RWPE1 (cell line): ENCODE measurements around the gene MAEA.

ENCODE experiments used
- CTCF ChIA-PET: fragments of 350-600 bp; sonication (Branson Sonifier 250); formaldehyde crosslinking; extraction: SDS; loops from one replicate; lab custom pipeline; 2021; lab: Yijun Ruan, JAX
- POLR2A ChIA-PET: fragments of 400-600 bp; formaldehyde crosslinking; extraction: SDS; loops from one replicate; lab custom pipeline; 2020; ENCODE audit warnings: antibody characterized with exemption; ENCODE audit not compliant: low non-redundant PET; lab: Yijun Ruan, JAX
- DNase-seq: peaks from one replicate; pipeline ENCODE4 v3.0.0; 2012; ENCODE audit warnings: low spot score
- H3K27ac ChIP-seq: fragments of 450-650 bp; 2 replicates; pipeline ENCODE4 v1.5.1; 2017
- CTCF ChIP-seq: fragments of 450-650 bp; conservative IDR thresholded peaks from 2 replicates; pipeline ENCODE4 v1.5.1; 2017; ENCODE audit warnings: low read depth, mild to moderate bottlenecking

MAEA gene

DNA sequence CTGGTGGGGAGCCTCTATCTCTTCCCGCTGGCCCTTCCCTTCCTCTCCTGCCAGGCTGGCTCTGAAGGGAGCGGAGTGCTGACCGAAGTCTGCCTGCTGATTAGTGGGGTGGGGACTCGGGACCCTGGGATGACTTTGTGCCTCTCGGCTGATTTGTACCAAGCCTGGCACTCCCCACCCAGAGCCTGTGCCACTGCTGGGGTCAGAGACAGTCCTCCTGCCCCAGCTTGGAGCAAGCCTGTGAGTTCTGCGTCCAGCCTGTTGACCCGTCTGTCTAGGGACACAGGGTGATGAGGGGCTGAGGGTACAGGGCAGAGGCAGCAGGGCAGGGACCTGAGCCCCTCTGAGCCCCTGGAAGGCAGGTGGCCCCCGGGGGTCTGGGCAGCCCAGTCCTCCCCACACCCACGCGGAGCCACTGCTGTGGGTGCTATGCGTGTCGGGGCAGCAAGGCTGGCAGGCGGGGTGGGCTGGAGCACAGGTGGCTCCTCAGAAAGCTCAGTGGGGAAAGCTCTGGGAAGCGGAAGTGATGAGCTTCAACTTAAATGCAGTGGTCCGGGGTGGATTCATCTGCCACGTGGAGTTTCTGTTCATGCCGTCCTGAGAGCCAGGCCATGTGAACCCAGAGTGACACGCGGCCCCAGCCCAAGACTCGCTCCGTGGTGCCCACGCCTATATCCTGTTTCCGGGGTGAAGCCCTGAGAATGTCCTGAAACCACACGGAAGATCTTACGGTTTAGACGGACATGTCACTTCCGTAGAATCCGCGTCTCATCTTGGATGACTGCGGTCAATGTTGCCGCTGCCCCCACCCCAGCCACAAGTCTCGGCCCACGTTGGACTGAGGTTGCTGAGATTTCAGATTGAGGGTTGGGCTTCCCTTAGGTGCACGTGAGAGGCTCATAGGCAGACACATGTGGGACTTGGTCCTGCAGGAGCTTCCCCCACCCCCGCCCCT is 36.3 kb downstream of the MAEA start:
- ChIA-PET POLR2A (no interaction called here), CTCF (no interaction called here)
- peak overlapping the region; percentile 80 for H3K27ac ChIP-seq
- DNase-seq: no peak
- no peak for TF ChIP-seq CTCF

- ChIA-PET POLR2A (no interaction called here), CTCF (no interaction called here)
- no peak for DNase-seq
- TF ChIP-seq CTCF: no peak
- 0 out of 2 replicates have a peak overlapping the region, but pooled peaks have one; percentile 80 for H3K27ac ChIP-seq
Observed at GRCh38 chr4:1326751-1327525, 37.2 kb downstream of the MAEA start.

DNA sequence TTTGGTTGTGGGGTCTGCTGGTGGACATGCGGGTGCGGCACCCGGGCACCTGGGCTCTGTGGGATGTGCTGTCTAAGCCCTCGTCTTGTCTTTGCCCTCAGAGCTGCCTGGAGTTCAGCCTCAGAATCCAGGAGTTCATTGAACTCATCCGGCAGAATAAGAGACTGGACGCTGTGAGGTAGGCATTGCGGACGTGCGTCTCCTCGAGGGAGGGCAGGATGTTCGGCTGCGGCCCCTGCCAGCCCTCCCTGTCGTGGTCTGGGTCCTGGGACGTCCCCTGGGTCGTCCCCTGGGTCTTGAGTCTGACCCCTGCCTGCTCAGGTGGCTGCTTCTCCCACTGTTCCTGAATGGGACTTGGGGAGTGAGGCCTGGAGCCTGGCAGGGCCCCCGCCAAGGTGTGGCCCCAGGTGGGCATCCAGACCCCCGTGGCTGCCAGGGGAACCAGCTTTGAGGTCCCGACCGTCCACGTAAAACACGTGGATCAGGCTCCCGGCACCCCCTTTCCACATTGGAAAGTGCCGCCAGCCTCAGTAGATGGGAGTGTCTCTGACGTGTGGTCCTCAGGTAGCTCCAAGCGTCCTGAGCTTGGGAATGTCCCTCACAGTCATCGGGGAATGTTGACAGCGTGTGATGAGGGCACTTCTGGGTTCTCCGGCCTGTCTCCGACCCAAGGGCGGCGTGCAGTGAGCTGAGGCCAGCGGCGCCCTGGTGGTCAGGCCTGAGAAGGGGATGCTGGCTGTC is 38.0 kb downstream of the MAEA start:
- POLR2A ChIA-PET: no interaction called here
- TF ChIP-seq CTCF: no peak
- no peak for DNase-seq
- no peak overlapping the region for H3K27ac ChIP-seq
- CTCF ChIA-PET: no interaction called here

- POLR2A ChIA-PET: no interaction called here
- peak overlapping the region; percentile 65 for H3K27ac ChIP-seq
- TF ChIP-seq CTCF: no peak
- CTCF ChIA-PET: no interaction called here
- DNase-seq: no peak
Observed at GRCh38 chr4:1328267-1329155, 38.8 kb downstream of the MAEA start.

DNA sequence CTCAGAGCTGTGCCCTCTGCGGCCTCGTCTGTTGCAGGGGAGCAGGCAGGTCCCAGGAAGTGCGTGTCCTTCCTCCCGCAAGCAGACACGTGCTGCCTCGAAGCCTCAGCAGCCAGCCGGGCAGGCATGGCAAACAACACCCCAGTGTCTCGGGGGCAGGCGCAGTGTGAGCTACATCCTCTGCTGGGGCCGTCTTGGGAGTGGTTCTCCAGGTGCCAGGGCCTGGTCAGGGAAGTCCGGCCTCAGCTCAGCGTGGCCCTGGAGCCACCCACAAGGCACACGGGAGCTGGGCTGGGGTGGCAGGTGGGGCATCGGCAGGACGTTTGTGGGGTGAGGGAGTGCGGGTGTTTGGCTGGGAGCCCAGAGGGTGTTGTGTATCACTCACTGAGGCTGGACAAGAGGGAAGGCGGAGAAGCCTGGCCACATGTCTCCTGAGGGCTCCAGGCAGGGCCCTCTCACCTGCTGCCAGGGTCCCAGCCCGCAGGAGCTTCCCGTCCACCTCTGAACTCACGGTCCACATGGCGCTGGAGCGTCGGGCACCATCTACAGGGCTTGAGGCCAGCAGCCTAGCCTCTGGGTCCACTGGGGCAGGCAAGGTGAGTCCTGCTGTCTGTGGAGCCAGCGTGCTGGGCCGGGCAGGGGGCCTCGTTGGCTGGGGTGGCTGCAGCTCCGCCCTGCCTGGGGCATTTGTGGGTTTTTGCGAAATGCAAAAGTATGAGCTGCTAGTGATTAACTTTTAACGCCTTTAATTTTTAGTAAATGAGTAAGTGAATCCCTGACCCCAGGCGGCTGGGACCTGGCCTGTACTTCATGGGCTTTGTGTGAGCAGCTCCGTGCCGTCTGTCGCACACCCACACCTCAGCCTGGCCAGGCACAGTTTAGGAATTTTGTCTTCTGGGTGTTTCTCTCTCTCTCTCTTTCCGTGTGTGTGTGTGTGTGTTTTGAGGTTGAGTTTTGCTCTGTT is 40.0 kb downstream of the MAEA start:
- ChIA-PET CTCF (interaction anchor here (0.6 kb wide), 1 partner anchor 19 kb away, joined by 4 read pairs; no protein-coding TSS in a partner anchor), POLR2A (no interaction called here)
- peak overlapping the region; percentile 65 for H3K27ac ChIP-seq
- peak; percentile 64 for DNase-seq
- TF ChIP-seq CTCF: no peak
